ENCODE measurements around the gene SOX8.

Gene SOX8

GRCh38 chr16:1002399-1003166, 21.0 kb downstream of the SOX8 start (continued):
- TF ChIP-seq ZNF324 (tag by site-specific recombination; IDR thresholded peaks at IDR 0.05) (peak; percentile 69; the same call in 1 of the 2 replicates), PATZ1 (tag by site-specific recombination; IDR thresholded peaks at IDR 0.05) (peak; percentile 20; the same call in 1 of the 2 replicates), BCL11A (tag by site-specific recombination; IDR thresholded peaks at IDR 0.05; ENCODE audit: low read depth) (peak; percentile 86), PBX3 (CRISPR knock-in tag; IDR thresholded peaks at IDR 0.05) (no peak), ZNF366 (tag by site-specific recombination; conservative IDR thresholded peaks at IDR 0.05) (peak; percentile 31; the same call in 1 of the 2 replicates), ZXDB (tag by site-specific recombination; IDR thresholded peaks at IDR 0.05) (peak; percentile 57), KLF8 (tag by site-specific recombination; IDR thresholded peaks at IDR 0.05) (peak; percentile 48; the same call in 1 of the 2 replicates), ZNF658 (tag by site-specific recombination; IDR thresholded peaks at IDR 0.05) (0 out of 2 replicates have a peak, but pooled peaks have one; percentile 16), ZNF155 (tag by site-specific recombination; IDR thresholded peaks at IDR 0.05) (no peak), ZEB2 (tag by site-specific recombination; IDR thresholded peaks at IDR 0.05) (peak; percentile 90), ZNF24 (tag by site-specific recombination; IDR thresholded peaks at IDR 0.05) (peak; percentile 77), ZNF433 (tag by site-specific recombination; IDR thresholded peaks at IDR 0.05; ENCODE audit: low read depth) (no peak), ZNF558 (tag by site-specific recombination; IDR thresholded peaks at IDR 0.05) (peak; percentile 60; the same call in 1 of the 2 replicates), ZNF214 (tag by site-specific recombination; IDR thresholded peaks at IDR 0.05; ENCODE audit: borderline replicate concordance) (no peak), ZNF335 (tag by site-specific recombination; conservative IDR thresholded peaks at IDR 0.05) (no peak; the same call in 1 of the 2 replicates), ZNF157 (tag by site-specific recombination; IDR thresholded peaks at IDR 0.05) (no peak), ZNF37A (tag by site-specific recombination; IDR thresholded peaks at IDR 0.05) (no peak), ZNF423 (tag by site-specific recombination; IDR thresholded peaks at IDR 0.05) (no peak), ZNF768 (tag by site-specific recombination; IDR thresholded peaks at IDR 0.05) (no peak), ZBTB21 (tag by site-specific recombination; IDR thresholded peaks at IDR 0.05) (peak; percentile 56; the same call in 1 of the 2 replicates), FEZF1 (tag by site-specific recombination; IDR thresholded peaks at IDR 0.05) (no peak), ZNF571 (tag by site-specific recombination; IDR thresholded peaks at IDR 0.05) (no peak), ZNF692 (tag by site-specific recombination; IDR thresholded peaks at IDR 0.05) (peak; percentile 60; the same call in 1 of the 2 replicates), ZNF785 (tag by site-specific recombination; IDR thresholded peaks at IDR 0.05) (no peak), KLF17 (tag by site-specific recombination; IDR thresholded peaks at IDR 0.05) (0 out of 2 replicates have a peak, but pooled peaks have one; percentile 64), ZNF274 (IDR thresholded peaks at IDR 0.05; ENCODE audit: low read length) (no peak), ZNF274 (tag by site-specific recombination; IDR thresholded peaks at IDR 0.05; ENCODE audit: borderline replicate concordance) (no peak), OSR2 (tag by site-specific recombination; IDR thresholded peaks at IDR 0.05) (peak; percentile 28; the same call in 1 of the 2 replicates)

Measured in HEK293 (cell line).